Measurements from ENCODE around the gene SGMS2. TPM values are rescaled to one million over a fixed set of nuclear protein-coding genes. Genes with fewer than 3 reads are reported as not detected.

Gene SGMS2
- polyA plus RNA-seq, 2 of the 4 experiments (the other 2 are of a cell fraction), result 8.5 to 22.6 TPM

DNA sequence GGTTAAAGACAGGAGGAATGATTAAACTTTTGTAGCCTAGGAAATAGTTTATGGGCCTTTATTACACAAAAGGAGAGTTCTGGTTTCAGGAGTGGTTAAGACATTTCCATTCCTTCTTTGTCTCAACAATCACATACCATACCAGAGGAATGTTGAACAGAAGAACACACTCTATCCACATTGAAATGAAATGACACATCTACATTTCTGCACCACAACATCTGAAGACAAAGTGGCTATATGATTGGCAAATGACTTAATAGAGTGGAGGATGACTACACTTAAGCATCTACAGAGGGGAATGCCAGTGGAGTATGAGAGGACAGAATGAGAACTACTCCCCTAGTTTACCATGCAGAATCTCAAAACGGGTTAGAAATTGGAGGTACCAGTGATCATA lies 114.6 kb downstream of the SGMS2 start:
- Histone ChIP-seq H3K4me1 (no peaks in the 10 kb centered on the region), H3K4me2 (no peak overlapping the region), H3K9me3 (no peaks in the 10 kb centered on the region), H3K27ac (no peak overlapping the region), H3K4me3 (no peak overlapping the region)
- TF ChIP-seq KDM1A (IDR thresholded peaks at IDR 0.05; ENCODE audit: low read depth) (no peak), JUN (IDR thresholded peaks at IDR 0.05) (no peak), ZC3H11A (IDR thresholded peaks at IDR 0.05) (no peak), JUNB (IDR thresholded peaks at IDR 0.05) (no peak), RFX5 (IDR thresholded peaks at IDR 0.05) (no peak), HOXB13 (CRISPR knock-in tag; IDR thresholded peaks at IDR 0.05; ENCODE audit: low read depth) (no peak), PHF8 (IDR thresholded peaks at IDR 0.05; ENCODE audit: borderline replicate concordance, low read depth) (no peak), POLR2A (IDR thresholded peaks at IDR 0.05; ENCODE audit: low read length) (no peak), EHF (CRISPR knock-in tag; IDR thresholded peaks at IDR 0.05) (no peak), EHMT2 (IDR thresholded peaks at IDR 0.05; ENCODE audit: low read depth) (no peak), SMC3 (IDR thresholded peaks at IDR 0.05) (no peak), RCOR1 (IDR thresholded peaks at IDR 0.05; ENCODE audit: low read depth, low read length) (no peak), RARB (CRISPR knock-in tag; IDR thresholded peaks at IDR 0.05) (no peak)
- TF ChIP-seq, protein P1, sequence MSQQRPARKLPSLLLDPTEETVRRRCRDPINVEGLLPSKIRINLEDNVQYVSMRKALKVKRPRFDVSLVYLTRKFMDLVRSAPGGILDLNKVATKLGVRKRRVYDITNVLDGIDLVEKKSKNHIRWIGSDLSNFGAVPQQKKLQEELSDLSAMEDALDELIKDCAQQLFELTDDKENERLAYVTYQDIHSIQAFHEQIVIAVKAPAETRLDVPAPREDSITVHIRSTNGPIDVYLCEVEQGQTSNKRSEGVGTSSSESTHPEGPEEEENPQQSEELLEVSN (IDR thresholded peaks at IDR 0.05; ENCODE audit: borderline replicate concordance, low read depth), result no peak
- TF ChIP-seq, protein P2, sequence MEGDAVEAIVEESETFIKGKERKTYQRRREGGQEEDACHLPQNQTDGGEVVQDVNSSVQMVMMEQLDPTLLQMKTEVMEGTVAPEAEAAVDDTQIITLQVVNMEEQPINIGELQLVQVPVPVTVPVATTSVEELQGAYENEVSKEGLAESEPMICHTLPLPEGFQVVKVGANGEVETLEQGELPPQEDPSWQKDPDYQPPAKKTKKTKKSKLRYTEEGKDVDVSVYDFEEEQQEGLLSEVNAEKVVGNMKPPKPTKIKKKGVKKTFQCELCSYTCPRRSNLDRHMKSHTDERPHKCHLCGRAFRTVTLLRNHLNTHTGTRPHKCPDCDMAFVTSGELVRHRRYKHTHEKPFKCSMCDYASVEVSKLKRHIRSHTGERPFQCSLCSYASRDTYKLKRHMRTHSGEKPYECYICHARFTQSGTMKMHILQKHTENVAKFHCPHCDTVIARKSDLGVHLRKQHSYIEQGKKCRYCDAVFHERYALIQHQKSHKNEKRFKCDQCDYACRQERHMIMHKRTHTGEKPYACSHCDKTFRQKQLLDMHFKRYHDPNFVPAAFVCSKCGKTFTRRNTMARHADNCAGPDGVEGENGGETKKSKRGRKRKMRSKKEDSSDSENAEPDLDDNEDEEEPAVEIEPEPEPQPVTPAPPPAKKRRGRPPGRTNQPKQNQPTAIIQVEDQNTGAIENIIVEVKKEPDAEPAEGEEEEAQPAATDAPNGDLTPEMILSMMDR (IDR thresholded peaks at IDR 0.05), result no peak
- TF ChIP-seq, protein P3, sequence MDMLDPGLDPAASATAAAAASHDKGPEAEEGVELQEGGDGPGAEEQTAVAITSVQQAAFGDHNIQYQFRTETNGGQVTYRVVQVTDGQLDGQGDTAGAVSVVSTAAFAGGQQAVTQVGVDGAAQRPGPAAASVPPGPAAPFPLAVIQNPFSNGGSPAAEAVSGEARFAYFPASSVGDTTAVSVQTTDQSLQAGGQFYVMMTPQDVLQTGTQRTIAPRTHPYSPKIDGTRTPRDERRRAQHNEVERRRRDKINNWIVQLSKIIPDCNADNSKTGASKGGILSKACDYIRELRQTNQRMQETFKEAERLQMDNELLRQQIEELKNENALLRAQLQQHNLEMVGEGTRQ (IDR thresholded peaks at IDR 0.05), result no peak
- TF ChIP-seq, protein P4, sequence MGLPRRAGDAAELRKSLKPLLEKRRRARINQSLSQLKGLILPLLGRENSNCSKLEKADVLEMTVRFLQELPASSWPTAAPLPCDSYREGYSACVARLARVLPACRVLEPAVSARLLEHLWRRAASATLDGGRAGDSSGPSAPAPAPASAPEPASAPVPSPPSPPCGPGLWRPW (IDR thresholded peaks at IDR 0.05), result no peak
- whole genome bisulfite sequencing (ENCODE audit: missing lambda C conversion rate), result 88% methylated on average over 1 of the region's 1 CpG
- CTCF ChIA-PET, result no interaction called here
- POLR2A ChIA-PET, result no interaction called here
- FAIRE-seq (no peak), ATAC-seq (no peak), DNase-seq (ENCODE audit: low read depth in 1 of 2, low spot score in 1 of 2) (no peak)

DNA sequence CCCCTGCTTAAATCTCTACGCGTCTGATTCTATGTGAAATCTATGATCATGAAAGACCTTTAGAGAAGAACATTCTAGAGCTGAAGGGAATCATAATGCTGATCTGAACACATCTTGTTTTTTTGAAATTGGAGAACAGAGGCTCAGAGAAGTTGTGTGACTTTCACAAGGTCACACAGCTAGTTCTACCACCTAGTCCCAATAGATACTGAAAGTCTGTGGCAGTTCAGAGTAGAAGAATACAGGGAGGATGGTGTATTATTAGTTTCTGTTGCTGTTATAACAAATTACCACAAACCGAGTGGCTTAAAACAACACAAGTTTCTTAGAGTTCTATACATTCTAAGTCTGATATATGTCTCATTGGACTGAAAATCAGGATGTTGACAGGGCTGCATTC lies 121.1 kb downstream of the SGMS2 start:
- CTCF ChIA-PET, result interaction anchor here (0.6 kb wide), 1 partner anchor 596 kb away, joined by 3 read pairs; no protein-coding TSS in a partner anchor
- FAIRE-seq, result no peak
- Histone ChIP-seq H3K4me2 (no peak overlapping the region), H3K4me3 (no peak overlapping the region), H3K4me1 (no peaks in the 10 kb centered on the region), H3K27ac (no peak overlapping the region), H3K9me3 (no peaks in the 10 kb centered on the region)
- no peak for ATAC-seq
- 90% methylated on average over 3 of the region's 3 CpGs for WGBS (ENCODE audit: missing lambda C conversion rate)
- POLR2A ChIA-PET, result no interaction called here
- TF ChIP-seq FOSB (CRISPR knock-in tag; IDR thresholded peaks at IDR 0.05) (no peak), CBX8 (IDR thresholded peaks at IDR 0.05) (no peak), ZSCAN20 (CRISPR knock-in tag; IDR thresholded peaks at IDR 0.05) (no peak)
- no peak for DNase-seq (ENCODE audit: low read depth in 1 of 2, low spot score in 1 of 2)

DNA sequence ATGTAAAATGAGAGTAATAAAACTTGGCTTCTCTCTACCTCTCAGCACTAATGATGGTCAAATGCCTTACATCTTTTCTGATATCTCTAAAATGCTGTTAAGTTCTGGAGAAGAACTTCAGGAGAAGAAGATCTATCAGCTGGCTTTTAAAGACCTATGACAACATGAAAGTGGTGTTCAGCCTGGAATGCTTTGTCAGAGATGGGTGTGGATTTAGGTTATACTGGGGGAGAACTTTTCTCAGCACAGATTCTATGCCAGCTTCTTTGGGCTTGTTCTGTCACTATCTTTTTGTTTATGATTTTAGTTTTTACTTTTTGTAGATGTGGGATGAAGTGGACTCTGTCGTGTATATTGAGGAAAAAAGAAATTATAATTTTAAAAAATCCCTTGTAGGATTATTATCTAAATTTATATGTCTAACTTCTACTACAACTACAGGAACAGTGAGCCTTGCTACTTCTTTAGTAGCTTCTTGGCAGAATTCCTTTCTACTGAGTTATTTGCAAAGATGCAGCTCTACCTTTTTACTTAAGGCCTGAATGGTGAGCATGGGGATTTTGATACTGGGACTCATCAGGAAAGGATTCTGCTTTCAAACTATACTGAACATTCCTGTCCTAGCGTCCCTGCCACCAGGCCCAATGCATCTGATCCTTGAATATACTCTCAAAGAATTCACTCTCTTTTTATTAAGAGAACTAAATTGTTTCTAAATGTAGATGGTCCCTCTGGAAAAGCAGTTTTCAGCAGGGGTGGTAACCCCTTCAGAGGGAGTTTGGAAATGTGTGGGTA lies 126.2 kb downstream of the SGMS2 start:
- H3K4me3 ChIP-seq, result no peak overlapping the region
- POLR2A ChIA-PET, result no interaction called here
- no peak for DNase-seq (ENCODE audit: low read depth in 1 of 2, low spot score in 1 of 2)
- CTCF ChIA-PET, result no interaction called here
- H3K4me2 ChIP-seq, result no peak overlapping the region
- no peak for ATAC-seq
- TF ChIP-seq EHF (CRISPR knock-in tag; IDR thresholded peaks at IDR 0.05), result no peak
- no peak for TF ChIP-seq HEYL (CRISPR knock-in tag; IDR thresholded peaks at IDR 0.05)
- no peak overlapping the region for H3K27ac ChIP-seq
- no peaks in the 10 kb centered on the region for H3K4me1 ChIP-seq
- H3K9me3 ChIP-seq, result no peaks in the 10 kb centered on the region
- WGBS (ENCODE audit: missing lambda C conversion rate), result 38% methylated on average over 2 of the region's 2 CpGs
- FAIRE-seq, result no peak

Data from A549 (cell line).